GM12878 (cell line): ENCODE data around the gene RAPGEF3. TPM values are rescaled to one million over a fixed set of nuclear protein-coding genes. Genes with fewer than 3 reads are reported as not detected.

ENCODE experiments used
- ATAC-seq: fragments of 200-7000 bp; cut with Tn5 transposase; 3 replicates; pipeline ENCODE4 v1.9.1; 2020; ENCODE audit warnings: mild to moderate bottlenecking, moderate library complexity
- BruUV-seq: library from RNA; stranded (reverse); fragments of 400-500 nt; replicated peaks from 2 replicates; lab custom pipeline; 2021; lab: Mats Ljungman, UMichigan
- CTCF ChIA-PET: fragments of 300-600 bp; sonication (Branson Sonifier 250); formaldehyde crosslinking; extraction: SDS; loops from one replicate; lab custom pipeline; 2021; ENCODE audit warnings: inconsistent platforms; lab: Yijun Ruan, JAX
- POLR2A ChIA-PET: fragments of 350-600 bp; formaldehyde crosslinking; extraction: SDS; loops from one replicate; lab custom pipeline; 2021; ENCODE audit warnings: inconsistent platforms; lab: Charles Lee
- RAD21 ChIA-PET: fragments of 300-600 bp; sonication (Branson Sonifier 250); formaldehyde crosslinking; loops from one replicate; lab custom pipeline; 2023; ENCODE audit warnings: antibody characterized with exemption; ENCODE audit not compliant: unreplicated experiment; lab: Charles Lee
- SMC1A ChIA-PET: fragments of 300-600 bp; sonication (Branson Sonifier 250); formaldehyde crosslinking; loops from one replicate; lab custom pipeline; 2023; ENCODE audit not compliant: unreplicated experiment, uncharacterized antibody; lab: Charles Lee
- DNase-seq: peaks from one replicate; pipeline ENCODE4 v3.0.0-alpha.2; 2011; ENCODE audit warnings: low read depth, low spot score
- FAIRE-seq: peaks from 3 replicates; lab custom pipeline; 2011; peaks lifted over from hg19 to GRCh38; lab: Jason Lieb, UNC
- H2AFZ ChIP-seq: 2 replicates; pipeline ENCODE4 v1.6.0; 2011; ENCODE audit warnings: low read depth, low read length, control low read depth; ENCODE audit not compliant: control insufficient read depth
- H3K27ac ChIP-seq: 2 replicates; pipeline ENCODE4 v1.5.1; 2011; ENCODE audit warnings: control low read depth; ENCODE audit not compliant: control insufficient read depth, insufficient read depth
- H3K27me3 ChIP-seq, 2 experiments: replicated peaks in 1 of 2; 2 replicates each; pipeline versions ENCODE4 v1.6.0 to v1.6.1; 2011; ENCODE audit warnings: low read length in 1 of 2; ENCODE audit not compliant: control insufficient read depth in 2 of 2, insufficient read depth in 2 of 2
- H3K36me3 ChIP-seq, 2 experiments: 2 replicates each; pipeline ENCODE4 v1.5.1; 2011; ENCODE audit warnings: low read length in 1 of 2; ENCODE audit not compliant: control insufficient read depth in 2 of 2, insufficient read depth in 2 of 2
- H3K4me1 ChIP-seq: 2 replicates; pipeline ENCODE4 v1.6.1; 2011; ENCODE audit warnings: mild to moderate bottlenecking, low read length, moderate library complexity, mixed read lengths; ENCODE audit not compliant: control insufficient read depth, insufficient read depth
- H3K4me2 ChIP-seq: 2 replicates; pipeline ENCODE4 v1.6.0; 2011; ENCODE audit warnings: control low read depth; ENCODE audit not compliant: control insufficient read depth, insufficient read depth
- H3K4me3 ChIP-seq: fragments of 200-600 bp; sonication (generic); 2 replicates; pipeline ENCODE4 v1.5.1; 2016
- H3K79me2 ChIP-seq: 2 replicates; pipeline ENCODE4 v1.6.0; 2011; ENCODE audit warnings: low read length; ENCODE audit not compliant: control insufficient read depth, insufficient read depth
- H3K9ac ChIP-seq: 2 replicates; pipeline ENCODE4 v1.8.0; 2011; ENCODE audit warnings: low read length, control low read depth, mixed read lengths; ENCODE audit not compliant: control insufficient read depth, insufficient read depth
- H3K9me3 ChIP-seq: replicated peaks from 3 replicates; pipeline ENCODE4 v1.5.1; 2011; ENCODE audit warnings: mild to moderate bottlenecking, low read length; ENCODE audit not compliant: control insufficient read depth, insufficient read depth
- H4K20me1 ChIP-seq: 2 replicates; pipeline ENCODE4 v1.6.0; 2011; ENCODE audit not compliant: control insufficient read depth, insufficient read depth
- CBX3 ChIP-seq: fragments of 200-600 bp; sonication (generic); IDR thresholded peaks from 2 replicates; pipeline ENCODE4 v1.6.1; 2016; ENCODE audit warnings: low read depth, borderline replicate concordance
- CHD2 ChIP-seq: IDR thresholded peaks from 2 replicates; pipeline ENCODE4 v1.6.1; 2011; ENCODE audit warnings: low read depth, low read length, improper control_type of control experiment, borderline replicate concordance
- HDAC6 ChIP-seq: fragments of 200-600 bp; sonication (generic); IDR thresholded peaks from one replicate; pipeline ENCODE4 v1.8.0; 2017; ENCODE audit warnings: antibody characterized with exemption; ENCODE audit not compliant: unreplicated experiment
- IKZF1 ChIP-seq: fragments of 450-650 bp; conservative IDR thresholded peaks from 2 replicates; pipeline ENCODE4 v1.6.1; 2017; ENCODE audit warnings: antibody characterized with exemption, mild to moderate bottlenecking
- IRF4 ChIP-seq: IDR thresholded peaks from 2 replicates; pipeline ENCODE4 v1.6.1; 2011; ENCODE audit warnings: low read depth, low read length
- KAT2A ChIP-seq: conservative IDR thresholded peaks from 2 replicates; pipeline ENCODE4 v1.6.1; 2011; ENCODE audit warnings: low read depth, low read length; ENCODE audit not compliant: control insufficient read depth
- NFIC ChIP-seq: IDR thresholded peaks from 2 replicates; pipeline ENCODE4 v1.6.1; 2012; ENCODE audit warnings: low read depth, mild to moderate bottlenecking, inconsistent platforms, low read length, moderate library complexity
- RBBP5 ChIP-seq: fragments of 200-600 bp; sonication (generic); conservative IDR thresholded peaks from 2 replicates; pipeline ENCODE4 v1.6.1; 2016
- SIX5 ChIP-seq: IDR thresholded peaks from 2 replicates; pipeline ENCODE4 v1.6.1; 2011; ENCODE audit warnings: mild to moderate bottlenecking, low read depth, low read length, moderate library complexity; ENCODE audit not compliant: severe bottlenecking
- SRF ChIP-seq, 2 experiments: IDR thresholded peaks; 2 replicates each; pipeline ENCODE4 v1.6.1; 2011; ENCODE audit warnings: low read depth in 2 of 2, low read length in 2 of 2, mild to moderate bottlenecking in 1 of 2, moderate library complexity in 1 of 2
- ZZZ3 ChIP-seq: IDR thresholded peaks from 2 replicates; pipeline ENCODE4 v1.6.1; 2011; ENCODE audit warnings: low read depth; ENCODE audit not compliant: control insufficient read depth, insufficient read length
- WGBS: methylation state at CpG from one replicate; pipeline ENCODE4 v1.1.6; 2016; ENCODE audit warnings: low lambda C conversion rate; ENCODE audit not compliant: insufficient replicate concordance, insufficient coverage; ENCODE audit errors: missing lambda C conversion rate; 5-methylcytosine and 5-hydroxymethylcytosine counted together
- in situ Hi-C: fragments of 300-500 bp; cut with MboI; formaldehyde crosslinking; loops from 9 replicates; pipeline ENCODE4 v1.14.3; 2018; ENCODE audit warnings: mixed read lengths
- intact Hi-C: fragments of 100-400 bp; cut with micrococcal nuclease; formaldehyde crosslinking; loops from one replicate; pipeline ENCODE4 v1.14.2; 2022; ENCODE audit not compliant: unreplicated experiment
- polyA plus RNA-seq, 11 experiments: library from polyadenylated mRNA; depleted of rRNA in 4 of 11; unstranded in 6 of 11; stranded (reverse) in 5 of 11; fragments of >200 nt; fragmentation: Nextera tagmentation in 4 of 11; fragmentation: Illumina TruSeq in 1 of 11; extraction: Ambion mirVana in 4 of 11; extraction: Trizol in 1 of 11; gene quantifications; 1 replicate in 1 of 11; 2 replicates in 10 of 11; pipeline versions ENCODE4 v1.2.1 to v1.2.3, GENCODE V29; 2011 to 2016; ENCODE audit warnings: inconsistent platforms in 2 of 11, missing spikeins in 2 of 11, low read depth in 1 of 11
- total RNA-seq, 4 experiments: library from RNA; depleted of rRNA in 3 of 4; stranded (reverse); fragments of >200 nt in 3 of 4; fragmentation: Illumina TruSeq in 1 of 4; extraction: Trizol in 1 of 4; gene quantifications; 2 replicates each; pipeline versions ENCODE4 v1.2.1 to v1.2.3, GENCODE V29; 2013 to 2021
- TF ChIP-seq, protein P1 (sequence below): fragments of 150-350 bp; IDR thresholded peaks from 2 replicates; pipeline ENCODE4 v1.6.1; 2014; ENCODE audit warnings: mild to moderate bottlenecking, low read depth, low read length
- TF ChIP-seq, protein P2 (sequence below): fragments of 450-650 bp; IDR thresholded peaks from 2 replicates; pipeline ENCODE4 v1.6.1; 2018; ENCODE audit warnings: borderline replicate concordance, mild to moderate bottlenecking; ENCODE audit not compliant: partially characterized antibody
- TF ChIP-seq, protein P3 (sequence below): IDR thresholded peaks from 2 replicates; pipeline ENCODE4 v1.6.1; 2011; ENCODE audit warnings: low read depth, low read length, improper control_type of control experiment, borderline replicate concordance

RAPGEF3 gene
- total and polyA plus RNA-seq, 10 of the 15 experiments (the other 5 are each of a cell fraction or from before 2014, with no cell fraction given) = 0.02 to 0.92 (median 0.31) TPM; not detected in 2

GRCh38 chr12:47781479-47782371 lies 23.0 kb upstream of the RAPGEF3 start:
- H3K27ac ChIP-seq = no peak overlapping the region
- no peak for TF ChIP-seq SRF (IDR thresholded peaks at IDR 0.05; ENCODE audit: low read depth in 2 of 2, low read length in 2 of 2)
- no peak for TF ChIP-seq CBX3
- no peak for TF ChIP-seq SIX5
- TF ChIP-seq, protein P1, sequence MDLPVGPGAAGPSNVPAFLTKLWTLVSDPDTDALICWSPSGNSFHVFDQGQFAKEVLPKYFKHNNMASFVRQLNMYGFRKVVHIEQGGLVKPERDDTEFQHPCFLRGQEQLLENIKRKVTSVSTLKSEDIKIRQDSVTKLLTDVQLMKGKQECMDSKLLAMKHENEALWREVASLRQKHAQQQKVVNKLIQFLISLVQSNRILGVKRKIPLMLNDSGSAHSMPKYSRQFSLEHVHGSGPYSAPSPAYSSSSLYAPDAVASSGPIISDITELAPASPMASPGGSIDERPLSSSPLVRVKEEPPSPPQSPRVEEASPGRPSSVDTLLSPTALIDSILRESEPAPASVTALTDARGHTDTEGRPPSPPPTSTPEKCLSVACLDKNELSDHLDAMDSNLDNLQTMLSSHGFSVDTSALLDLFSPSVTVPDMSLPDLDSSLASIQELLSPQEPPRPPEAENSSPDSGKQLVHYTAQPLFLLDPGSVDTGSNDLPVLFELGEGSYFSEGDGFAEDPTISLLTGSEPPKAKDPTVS = no peak
- TF ChIP-seq RBBP5 = no peak
- TF ChIP-seq KAT2A = no peak
- TF ChIP-seq, protein P2, sequence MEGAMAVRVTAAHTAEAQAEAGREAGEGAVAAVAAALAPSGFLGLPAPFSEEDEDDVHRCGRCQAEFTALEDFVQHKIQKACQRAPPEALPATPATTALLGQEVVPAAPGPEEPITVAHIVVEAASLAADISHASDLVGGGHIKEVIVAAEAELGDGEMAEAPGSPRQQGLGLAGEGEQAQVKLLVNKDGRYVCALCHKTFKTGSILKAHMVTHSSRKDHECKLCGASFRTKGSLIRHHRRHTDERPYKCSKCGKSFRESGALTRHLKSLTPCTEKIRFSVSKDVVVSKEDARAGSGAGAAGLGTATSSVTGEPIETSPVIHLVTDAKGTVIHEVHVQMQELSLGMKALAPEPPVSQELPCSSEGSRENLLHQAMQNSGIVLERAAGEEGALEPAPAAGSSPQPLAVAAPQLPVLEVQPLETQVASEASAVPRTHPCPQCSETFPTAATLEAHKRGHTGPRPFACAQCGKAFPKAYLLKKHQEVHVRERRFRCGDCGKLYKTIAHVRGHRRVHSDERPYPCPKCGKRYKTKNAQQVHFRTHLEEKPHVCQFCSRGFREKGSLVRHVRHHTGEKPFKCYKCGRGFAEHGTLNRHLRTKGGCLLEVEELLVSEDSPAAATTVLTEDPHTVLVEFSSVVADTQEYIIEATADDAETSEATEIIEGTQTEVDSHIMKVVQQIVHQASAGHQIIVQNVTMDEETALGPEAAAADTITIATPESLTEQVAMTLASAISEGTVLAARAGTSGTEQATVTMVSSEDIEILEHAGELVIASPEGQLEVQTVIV = no peak
- no peak for TF ChIP-seq IKZF1
- no peak for TF ChIP-seq HDAC6
- no peak for TF ChIP-seq ZZZ3
- no peak for TF ChIP-seq NFIC
- TF ChIP-seq CHD2 = no peak
- TF ChIP-seq IRF4 = no peak
- TF ChIP-seq, protein P3, sequence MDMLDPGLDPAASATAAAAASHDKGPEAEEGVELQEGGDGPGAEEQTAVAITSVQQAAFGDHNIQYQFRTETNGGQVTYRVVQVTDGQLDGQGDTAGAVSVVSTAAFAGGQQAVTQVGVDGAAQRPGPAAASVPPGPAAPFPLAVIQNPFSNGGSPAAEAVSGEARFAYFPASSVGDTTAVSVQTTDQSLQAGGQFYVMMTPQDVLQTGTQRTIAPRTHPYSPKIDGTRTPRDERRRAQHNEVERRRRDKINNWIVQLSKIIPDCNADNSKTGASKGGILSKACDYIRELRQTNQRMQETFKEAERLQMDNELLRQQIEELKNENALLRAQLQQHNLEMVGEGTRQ = no peak

More at GRCh38 chr12:47781479-47782371, 23.0 kb upstream of the RAPGEF3 start:
- BruUV-seq = no TSS peak
- Histone ChIP-seq H3K36me3 (no peaks in the 10 kb centered on the region; a peak in 1 of 4 replicates), H3K4me1 (no peaks in the 10 kb centered on the region), H3K79me2 (no peaks in the 10 kb centered on the region), H3K9ac (no peak overlapping the region), H4K20me1 (no peaks in the 10 kb centered on the region), H3K9me3 (no peaks in the 10 kb centered on the region), H3K4me3 (no peak overlapping the region), H3K4me2 (no peak overlapping the region), H2AFZ (no peak overlapping the region), H3K27me3 (no peaks in the 10 kb centered on the region)
- FAIRE-seq (no peak), DNase-seq (no peak), ATAC-seq (no peak)
- in situ Hi-C loops (no loop called here), intact Hi-C loops (no loop called here)
- CTCF ChIA-PET = interaction anchor here (0.8 to 19.3 kb wide), 5 partner anchors 14 to 130 kb away, joined by 5 to 814 read pairs (median 114); no protein-coding TSS in a partner anchor
- POLR2A ChIA-PET = no interaction called here
- SMC1A ChIA-PET = interaction anchor here (0.6 to 11.3 kb wide), 5 partner anchors 39 to 130 kb away, joined by 3 to 139 read pairs (median 3); no protein-coding TSS in a partner anchor
- RAD21 ChIA-PET = interaction anchor here (0.9 to 9.0 kb wide), 6 partner anchors 15 to 67 kb away, joined by 3 to 120 read pairs (median 16); no protein-coding TSS in a partner anchor
- WGBS = 69% methylated on average over 13 of the region's 13 CpGs
